ENCODE data around the gene DCAF11. TPM values are rescaled to one million over a fixed set of nuclear protein-coding genes. Genes with fewer than 3 reads are reported as not detected.
A peak's percentile ranks its signal among the peaks of the same experiment; 100 is the strongest.

Gene DCAF11
- total and polyA plus RNA-seq, 2 of the 13 experiments (the other 11 are each of a cell fraction or from before 2014, with no cell fraction given): 150 to 257 TPM

- TF ChIP-seq SKI (IDR thresholded peaks at IDR 0.05; ENCODE audit: partially characterized antibody) (no peak), KDM4B (CRISPR knock-in tag; IDR thresholded peaks at IDR 0.05) (peak; percentile 65; the same call in 1 of the 2 replicates), ZIK1 (CRISPR knock-in tag; IDR thresholded peaks at IDR 0.05; ENCODE audit: borderline replicate concordance, low read depth) (0 out of 2 replicates have a peak, but pooled peaks have one; percentile 0), ZNF547 (CRISPR knock-in tag; IDR thresholded peaks at IDR 0.05) (no peak), ZSCAN31 (CRISPR knock-in tag; IDR thresholded peaks at IDR 0.05; ENCODE audit: low read depth) (no peak), DMAP1 (CRISPR knock-in tag; IDR thresholded peaks at IDR 0.05) (no peak), GATAD1 (CRISPR knock-in tag; IDR thresholded peaks at IDR 0.05) (no peak), SNAPC4 (CRISPR knock-in tag; IDR thresholded peaks at IDR 0.05) (no peak), ZFP91 (CRISPR knock-in tag; IDR thresholded peaks at IDR 0.05; ENCODE audit: borderline replicate concordance) (peak; percentile 11; the same call in 1 of the 2 replicates), DPF2 (CRISPR knock-in tag; IDR thresholded peaks at IDR 0.05; ENCODE audit: borderline replicate concordance, low read depth) (no peak), TFAP4 (IDR thresholded peaks at IDR 0.05; ENCODE audit: borderline replicate concordance, low read depth) (peak; percentile 51; the same call in 1 of the 2 replicates), ZNF691 (CRISPR knock-in tag; IDR thresholded peaks at IDR 0.05; ENCODE audit: borderline replicate concordance, low read depth) (no peak), ZFP36L2 (CRISPR knock-in tag; IDR thresholded peaks at IDR 0.05) (no peak), PREB (CRISPR knock-in tag; IDR thresholded peaks at IDR 0.05) (peak; percentile 80; the same call in 1 of the 2 replicates), TRIM24 (CRISPR knock-in tag; IDR thresholded peaks at IDR 0.05) (no peak), ZNF740 (CRISPR knock-in tag; IDR thresholded peaks at IDR 0.05) (no peak), USF2 (IDR thresholded peaks at IDR 0.05; ENCODE audit: low read depth, low read length) (no peak), USF2 (CRISPR knock-in tag; IDR thresholded peaks at IDR 0.05; ENCODE audit: borderline replicate concordance) (no peak)
These were observed 32.8 kb upstream of the DCAF11 start (continued) for GRCh38 chr14:24081739-24082211.
